GM19023 (cell line): ENCODE results near the gene ZNF195.
"Not testable (repeated sequence)": the region's sequence is repeated elsewhere in the genome, so short reads cannot be mapped to it uniquely, and the experiment has no call there.

Experiments used
- ATAC-seq: cut with Tn5 transposase; IDR thresholded peaks from one replicate; pipeline ENCODE4 v1.9.1; 2021; ENCODE audit warnings: mild to moderate bottlenecking, moderate library complexity; ENCODE audit not compliant: unreplicated experiment

The ZNF195 gene

GRCh38 chr11:3402861-3403250 is 23.9 kb upstream of the ZNF195 start:
- ATAC-seq: not testable (repeated sequence)

GRCh38 chr11:3402181-3402860 is 23.4 kb upstream of the ZNF195 start:
- ATAC-seq: not testable (repeated sequence)

DNA sequence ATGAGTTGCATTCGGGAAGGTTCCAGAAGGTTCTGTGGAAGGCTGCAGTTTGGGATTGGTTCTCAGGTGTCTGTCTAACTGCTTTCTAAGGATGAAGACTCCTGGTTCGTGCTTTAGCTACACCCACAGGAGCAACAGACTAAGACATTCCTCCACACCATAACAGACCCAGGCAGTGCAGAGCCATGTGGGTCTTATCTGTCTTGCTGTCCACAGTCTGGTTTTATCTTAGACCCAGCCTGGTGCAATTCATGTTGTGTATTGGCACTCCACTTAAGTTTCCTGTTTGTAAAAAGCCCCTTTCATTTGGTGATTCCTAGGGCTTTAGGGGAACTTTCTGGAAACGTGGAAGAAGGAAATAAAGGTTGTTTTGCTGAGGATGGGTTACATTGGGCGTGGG is 22.1 kb upstream of the ZNF195 start:
- ATAC-seq: not testable (repeated sequence)

DNA sequence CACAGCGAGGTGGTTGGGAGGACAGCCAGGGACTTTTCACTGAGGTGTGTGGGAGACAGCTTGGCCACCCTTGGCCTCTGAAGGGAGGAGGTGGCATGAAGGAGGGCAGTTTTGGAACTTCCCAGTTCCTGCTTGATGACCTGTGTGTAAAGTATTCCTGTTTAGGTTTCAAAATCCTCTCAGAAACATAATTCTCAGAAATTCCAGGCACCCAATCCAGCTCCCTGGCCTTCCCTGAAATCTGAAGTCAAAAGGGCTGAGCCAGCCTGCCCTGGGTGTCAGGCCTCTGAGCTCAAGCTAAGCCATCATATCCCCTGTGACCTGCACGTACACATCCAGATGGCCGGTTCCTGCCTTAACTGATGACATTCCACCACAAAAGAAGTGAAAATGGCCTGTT is 19.6 kb upstream of the ZNF195 start:
- ATAC-seq: not testable (repeated sequence)

- not testable (repeated sequence) for ATAC-seq
Measured at GRCh38 chr11:3398106-3398505, 19.2 kb upstream of the ZNF195 start.

DNA sequence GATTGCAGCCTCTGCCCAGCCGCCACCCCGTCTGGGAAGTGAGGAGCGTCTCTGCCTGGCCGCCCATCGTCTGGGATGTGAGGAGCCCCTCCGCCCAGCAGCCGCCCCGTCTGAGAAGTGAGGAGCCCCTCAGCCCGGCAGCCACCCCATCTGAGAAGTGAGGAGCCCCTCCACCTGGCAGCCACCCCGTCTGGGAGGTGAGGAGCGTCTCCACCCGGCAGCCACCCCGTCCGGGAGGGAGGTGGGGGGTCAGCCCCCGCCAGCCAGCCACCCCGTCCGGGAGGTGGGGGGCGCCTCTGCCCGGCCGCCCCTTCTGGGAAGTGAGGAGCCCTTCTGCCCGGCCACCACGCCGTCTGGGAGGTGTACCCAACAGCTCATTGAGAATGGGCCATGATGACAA is 18.3 kb upstream of the ZNF195 start:
- not testable (repeated sequence) for ATAC-seq

- ATAC-seq: not testable (repeated sequence)
Measured at GRCh38 chr11:3395468-3395867, 16.5 kb upstream of the ZNF195 start.

DNA sequence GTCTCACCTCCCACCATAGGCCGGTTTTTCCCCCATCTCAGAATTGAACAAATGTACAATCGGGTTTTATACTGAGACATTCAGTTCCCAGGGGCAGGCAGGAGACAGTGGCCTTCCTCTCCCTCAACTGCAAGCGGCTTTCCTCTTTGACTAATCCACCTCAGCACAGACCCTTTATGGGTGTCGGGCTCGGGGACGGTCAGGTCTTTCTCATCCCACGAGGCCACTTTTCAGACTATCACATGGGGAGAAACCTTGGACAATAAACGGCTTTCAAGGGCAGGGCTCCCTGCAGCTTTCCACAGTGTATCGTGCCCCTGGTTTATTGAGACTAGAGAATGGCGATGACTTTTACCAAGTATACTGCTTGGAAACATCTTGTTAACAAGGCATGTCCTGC is 16.0 kb upstream of the ZNF195 start:
- not testable (repeated sequence) for ATAC-seq

DNA sequence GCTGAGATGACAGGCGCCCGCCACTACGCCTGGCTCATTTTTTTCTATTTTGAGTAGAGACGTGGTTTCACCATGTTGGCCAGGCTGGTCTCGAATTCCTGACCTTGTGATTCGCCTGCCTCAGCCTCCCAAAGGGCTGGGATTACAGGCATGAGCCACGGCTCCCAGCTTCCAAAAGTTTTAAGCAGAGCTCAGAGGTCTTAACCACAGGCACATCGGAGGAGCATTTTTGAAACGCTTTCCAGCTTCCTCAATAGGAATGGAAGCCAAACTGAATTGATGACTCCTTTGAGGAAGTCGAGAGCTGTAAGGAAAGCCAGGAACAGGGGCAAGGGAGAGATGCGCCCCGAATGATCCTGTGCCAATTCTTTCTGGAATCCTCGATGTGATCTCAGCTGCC is 14.5 kb upstream of the ZNF195 start:
- ATAC-seq: not testable (repeated sequence)

- no peak for ATAC-seq
Measured at GRCh38 chr11:3382613-3383285, 3.8 kb upstream of the ZNF195 start.

DNA sequence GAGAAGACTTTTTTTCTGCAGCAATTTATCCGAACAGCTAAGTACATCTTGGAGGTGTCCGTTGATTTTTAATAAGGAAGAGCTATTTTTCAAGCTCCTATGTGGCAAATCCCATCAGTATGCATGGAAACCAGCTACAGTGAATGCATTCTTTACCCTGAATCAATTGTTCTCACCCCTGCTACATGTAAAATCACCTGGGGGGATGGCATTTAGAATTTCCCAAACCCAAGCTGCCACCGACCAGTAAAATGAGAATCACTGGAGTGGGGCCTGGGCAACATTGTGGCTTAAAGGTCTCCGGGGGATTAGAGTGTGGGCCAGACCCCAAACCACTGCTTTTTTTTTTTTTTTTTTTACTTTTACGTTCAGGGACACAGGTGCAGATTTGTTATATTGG is 2.8 kb upstream of the ZNF195 start:
- no peak for ATAC-seq

DNA sequence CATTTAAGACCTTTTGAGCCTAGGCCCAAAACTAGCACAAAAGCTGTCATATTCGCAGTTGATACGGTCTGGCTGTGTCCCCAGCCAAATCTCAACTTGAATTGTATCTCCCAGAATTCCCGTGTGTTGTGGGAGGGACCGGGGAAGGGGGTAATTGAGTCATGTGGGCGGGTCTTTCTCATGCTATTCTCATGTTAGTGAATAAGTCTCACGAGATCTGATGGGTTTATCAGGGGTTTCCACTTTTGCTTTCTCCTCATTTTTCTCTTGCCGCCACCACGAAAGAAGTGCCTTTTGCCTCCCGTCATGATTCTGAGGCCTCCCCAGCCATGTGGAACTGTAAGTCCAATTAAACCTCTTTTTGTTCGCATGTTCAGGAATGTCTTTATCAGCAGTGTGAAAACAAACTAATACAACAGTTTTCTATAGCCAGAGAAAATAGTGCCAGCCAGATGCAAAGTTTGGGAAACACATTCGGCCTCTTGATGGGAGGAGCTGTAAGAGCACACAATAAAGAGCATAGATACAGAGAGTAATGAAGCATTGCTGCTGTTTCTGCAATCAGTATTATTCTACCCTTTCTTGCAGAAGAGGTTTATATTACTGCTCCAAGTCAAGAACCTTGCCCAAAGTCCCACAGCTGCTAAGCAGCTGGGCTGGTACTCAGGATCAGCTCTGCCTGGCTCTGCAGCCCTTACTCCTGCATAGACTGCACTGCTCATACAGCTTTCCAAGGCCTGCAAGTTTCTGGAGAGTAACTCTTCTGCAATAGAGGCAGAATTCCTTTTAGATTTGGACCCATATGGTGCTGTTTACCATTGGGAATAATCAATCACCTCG is 2.0 kb upstream of the ZNF195 start:
- no peak for ATAC-seq

DNA sequence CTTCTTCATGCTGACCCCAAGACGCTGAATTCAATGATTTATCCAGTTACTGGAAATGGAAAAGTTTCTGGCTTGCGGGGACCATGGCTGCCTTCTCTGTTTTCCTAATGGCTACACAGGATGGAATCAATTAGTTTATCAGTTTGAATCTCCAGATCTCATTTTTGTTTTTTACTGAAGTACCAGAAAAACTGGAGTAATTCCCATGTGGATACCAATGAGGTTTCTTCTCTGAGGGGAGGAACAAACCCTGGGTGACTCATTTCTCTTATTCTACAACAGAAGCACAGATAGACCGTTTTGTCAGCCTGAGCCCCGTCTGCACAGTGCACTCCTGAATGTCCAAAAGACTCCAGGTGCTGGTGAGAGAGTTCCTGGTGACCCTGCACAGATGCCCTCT is 3.4 kb downstream of the ZNF195 start:
- no peak for ATAC-seq

GRCh38 chr11:3370311-3370870 is 8.6 kb downstream of the ZNF195 start:
- ATAC-seq: no peak

DNA sequence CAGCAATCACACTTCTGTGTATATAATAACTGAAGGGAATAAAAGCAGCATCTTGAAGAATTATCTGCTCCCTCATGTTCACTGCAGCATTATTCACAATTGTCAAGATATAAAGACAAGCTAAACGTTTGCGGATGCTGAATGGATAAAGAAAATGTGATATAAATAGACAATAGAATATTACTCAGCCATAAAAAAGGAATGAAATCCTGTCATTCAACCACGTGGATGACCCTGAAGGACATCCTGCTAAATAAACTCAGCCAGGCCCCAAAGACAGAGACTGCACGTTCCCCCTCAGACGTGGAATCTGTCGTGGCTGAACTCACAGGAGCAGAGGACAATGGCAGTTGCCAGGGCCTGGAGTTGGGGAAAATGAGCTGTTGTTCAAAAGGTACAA is 9.6 kb downstream of the ZNF195 start:
- ATAC-seq: no peak

- no peak for ATAC-seq
Measured at GRCh38 chr11:3368199-3368598, 10.7 kb downstream of the ZNF195 start.

DNA sequence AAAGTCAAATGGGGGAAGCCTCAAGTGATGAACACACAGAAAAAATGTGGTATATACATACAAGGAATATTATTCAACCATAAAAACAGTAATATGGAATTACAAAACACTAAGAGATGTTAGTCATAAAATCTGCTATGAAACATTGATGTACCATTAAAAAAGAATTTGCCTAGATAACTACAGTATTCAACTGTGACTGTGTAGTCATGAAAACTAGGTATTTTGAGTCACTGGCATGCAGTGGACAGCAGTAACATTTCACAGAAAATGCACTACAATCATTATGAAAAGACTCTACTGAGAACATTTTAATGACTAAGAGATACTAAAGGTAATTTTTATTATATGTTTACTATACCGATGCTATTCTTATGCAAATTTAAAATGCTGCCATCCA is 11.7 kb downstream of the ZNF195 start:
- no peak for ATAC-seq

DNA sequence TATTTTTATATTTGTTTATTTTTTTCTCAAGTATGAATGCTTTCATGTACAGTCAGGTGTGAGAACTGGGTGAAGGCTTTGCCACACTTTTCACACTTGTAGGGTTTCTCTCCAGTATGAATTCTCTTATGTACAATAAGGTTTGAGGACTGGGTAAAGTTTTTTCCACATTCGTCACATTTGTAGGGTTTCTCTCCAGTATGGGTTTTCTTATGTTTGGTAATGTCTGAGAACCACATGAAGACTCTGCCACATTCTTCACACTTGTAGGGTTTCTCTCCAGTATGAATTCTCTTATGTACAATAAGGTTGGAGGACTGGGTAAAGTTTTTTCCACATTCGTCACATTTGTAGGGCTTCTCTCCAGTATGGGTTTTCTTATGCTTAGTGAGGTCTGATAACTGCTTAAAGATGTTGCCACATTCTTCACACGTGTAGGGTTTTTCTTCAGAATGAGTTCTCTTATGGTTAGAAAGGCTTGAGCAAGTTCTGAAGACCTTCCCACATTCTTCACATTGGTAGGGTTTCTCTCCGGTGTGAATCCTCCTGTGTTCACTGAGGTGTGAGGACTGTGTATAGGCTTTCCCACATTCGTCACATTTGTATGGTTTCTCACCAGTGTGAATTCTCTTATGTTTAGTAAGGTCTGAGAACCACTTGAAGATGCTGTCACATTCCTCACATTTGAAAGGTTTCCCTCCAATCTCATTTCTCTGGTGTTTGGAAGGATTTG is 19.7 kb downstream of the ZNF195 start:
- no peak for ATAC-seq

DNA sequence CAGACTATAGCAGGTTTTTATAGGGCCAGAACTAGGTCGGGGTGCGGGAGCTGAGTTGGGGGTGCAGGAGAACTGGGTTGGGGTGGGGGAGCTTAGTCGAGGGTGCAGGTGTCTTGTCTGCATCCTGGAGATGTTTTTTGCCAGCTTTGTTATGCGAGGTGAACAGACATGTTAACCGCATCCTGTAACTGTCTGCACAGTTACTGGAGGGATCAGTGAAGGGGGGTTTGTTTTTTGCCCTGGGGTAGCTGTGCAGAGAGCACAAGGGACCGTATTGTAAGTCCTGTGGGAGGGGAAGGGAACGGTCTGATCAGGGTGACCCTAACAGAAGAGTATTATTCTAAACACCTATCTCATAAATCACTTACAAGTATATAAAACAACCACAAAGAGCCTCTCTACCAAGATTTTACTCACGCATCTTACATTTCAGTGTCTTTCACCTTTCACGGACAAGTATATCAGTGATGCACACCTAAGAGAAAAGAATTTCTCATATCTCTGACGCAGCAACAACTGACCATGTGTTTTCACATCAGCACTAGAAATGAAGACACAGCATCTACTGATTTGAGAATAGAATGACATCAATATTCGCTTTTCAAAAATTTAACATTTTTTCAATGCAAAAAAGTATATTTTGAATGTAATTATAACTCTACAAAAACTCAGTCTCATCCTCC is 20.8 kb downstream of the ZNF195 start:
- no peak for ATAC-seq

DNA sequence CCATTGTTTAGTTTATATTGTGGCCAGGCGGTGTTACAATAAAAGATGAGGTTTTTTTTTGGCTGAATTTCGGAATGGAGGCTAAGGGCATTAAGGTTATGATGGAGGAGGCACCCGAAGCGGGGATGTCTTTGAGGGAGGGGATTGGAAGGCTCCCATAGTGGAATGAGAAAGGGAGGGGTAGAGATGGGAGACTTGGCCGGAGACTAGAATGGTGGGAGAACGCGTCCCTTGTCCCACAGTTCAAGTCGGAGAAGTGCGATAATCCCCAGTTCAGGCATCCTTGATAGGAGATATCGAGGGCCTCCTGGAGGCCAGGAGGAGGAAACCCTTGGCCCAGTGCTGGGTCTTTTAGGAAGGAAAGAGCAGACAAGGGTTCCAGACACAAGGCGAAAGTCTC is 21.6 kb downstream of the ZNF195 start:
- no peak for ATAC-seq
